ENCODE measurements around the gene ITGAL.

ITGAL gene

DNA sequence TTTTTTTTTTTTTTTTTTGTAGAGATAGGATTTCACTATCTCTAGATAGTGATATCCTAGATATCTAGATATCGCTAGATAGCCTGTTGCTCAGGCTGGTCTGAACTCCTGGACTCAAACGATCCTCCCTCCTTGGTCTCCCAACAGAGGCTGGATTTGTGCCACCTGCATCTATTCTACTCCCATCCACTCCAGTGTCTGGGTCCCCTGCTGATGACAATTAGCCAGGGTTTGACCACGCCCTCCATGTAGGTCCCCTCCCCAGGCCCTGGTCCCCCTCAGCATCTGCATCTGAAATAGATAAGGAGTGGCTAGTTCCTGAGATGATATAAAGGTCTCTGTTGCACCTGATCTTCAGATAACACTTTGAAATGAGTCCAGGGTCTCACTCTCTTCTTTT, 96.7 kb downstream of the ITGAL start:
- no peak overlapping the region for H3K4me2 ChIP-seq (ENCODE audit: low read length)
- H3K27me3 ChIP-seq (ENCODE audit: insufficient read depth, low read length), result no peaks in the 10 kb centered on the region
- no peak overlapping the region for H2AFZ ChIP-seq (ENCODE audit: low read length)
- peaks cover 43% of the 10 kb centered on the region for H3K4me1 ChIP-seq (ENCODE audit: insufficient read depth, low read length, severe bottlenecking)
- no peaks in the 10 kb centered on the region for H3F3A ChIP-seq (ENCODE audit: insufficient read depth, low read length)
- H4K20me1 ChIP-seq (ENCODE audit: insufficient read depth, low read length), result no peaks in the 10 kb centered on the region
- no peak for TF ChIP-seq EZH2 (IDR thresholded peaks at IDR 0.05; ENCODE audit: borderline replicate concordance, low read length)
- TF ChIP-seq, protein P1, sequence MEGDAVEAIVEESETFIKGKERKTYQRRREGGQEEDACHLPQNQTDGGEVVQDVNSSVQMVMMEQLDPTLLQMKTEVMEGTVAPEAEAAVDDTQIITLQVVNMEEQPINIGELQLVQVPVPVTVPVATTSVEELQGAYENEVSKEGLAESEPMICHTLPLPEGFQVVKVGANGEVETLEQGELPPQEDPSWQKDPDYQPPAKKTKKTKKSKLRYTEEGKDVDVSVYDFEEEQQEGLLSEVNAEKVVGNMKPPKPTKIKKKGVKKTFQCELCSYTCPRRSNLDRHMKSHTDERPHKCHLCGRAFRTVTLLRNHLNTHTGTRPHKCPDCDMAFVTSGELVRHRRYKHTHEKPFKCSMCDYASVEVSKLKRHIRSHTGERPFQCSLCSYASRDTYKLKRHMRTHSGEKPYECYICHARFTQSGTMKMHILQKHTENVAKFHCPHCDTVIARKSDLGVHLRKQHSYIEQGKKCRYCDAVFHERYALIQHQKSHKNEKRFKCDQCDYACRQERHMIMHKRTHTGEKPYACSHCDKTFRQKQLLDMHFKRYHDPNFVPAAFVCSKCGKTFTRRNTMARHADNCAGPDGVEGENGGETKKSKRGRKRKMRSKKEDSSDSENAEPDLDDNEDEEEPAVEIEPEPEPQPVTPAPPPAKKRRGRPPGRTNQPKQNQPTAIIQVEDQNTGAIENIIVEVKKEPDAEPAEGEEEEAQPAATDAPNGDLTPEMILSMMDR (IDR thresholded peaks at IDR 0.05; ENCODE audit: low read length), result no peak
- no peak overlapping the region for H3K27ac ChIP-seq (ENCODE audit: low read depth, low read length, poor library complexity, severe bottlenecking)
- H3K9me2 ChIP-seq (ENCODE audit: low read depth, low read length), result no peaks in the 10 kb centered on the region
- no peaks in the 10 kb centered on the region for H3K36me3 ChIP-seq (ENCODE audit: insufficient read depth, low read length)
- no peaks in the 10 kb centered on the region for H3K9me3 ChIP-seq (ENCODE audit: low read length)
- peaks cover 13% of the 10 kb centered on the region for H3K79me2 ChIP-seq (ENCODE audit: insufficient read depth, low read length)
- no peak overlapping the region for H3K9ac ChIP-seq (ENCODE audit: low read length)
- no peak overlapping the region for H3K4me3 ChIP-seq (ENCODE audit: low read depth, low read length, poor library complexity, severe bottlenecking)

DNA sequence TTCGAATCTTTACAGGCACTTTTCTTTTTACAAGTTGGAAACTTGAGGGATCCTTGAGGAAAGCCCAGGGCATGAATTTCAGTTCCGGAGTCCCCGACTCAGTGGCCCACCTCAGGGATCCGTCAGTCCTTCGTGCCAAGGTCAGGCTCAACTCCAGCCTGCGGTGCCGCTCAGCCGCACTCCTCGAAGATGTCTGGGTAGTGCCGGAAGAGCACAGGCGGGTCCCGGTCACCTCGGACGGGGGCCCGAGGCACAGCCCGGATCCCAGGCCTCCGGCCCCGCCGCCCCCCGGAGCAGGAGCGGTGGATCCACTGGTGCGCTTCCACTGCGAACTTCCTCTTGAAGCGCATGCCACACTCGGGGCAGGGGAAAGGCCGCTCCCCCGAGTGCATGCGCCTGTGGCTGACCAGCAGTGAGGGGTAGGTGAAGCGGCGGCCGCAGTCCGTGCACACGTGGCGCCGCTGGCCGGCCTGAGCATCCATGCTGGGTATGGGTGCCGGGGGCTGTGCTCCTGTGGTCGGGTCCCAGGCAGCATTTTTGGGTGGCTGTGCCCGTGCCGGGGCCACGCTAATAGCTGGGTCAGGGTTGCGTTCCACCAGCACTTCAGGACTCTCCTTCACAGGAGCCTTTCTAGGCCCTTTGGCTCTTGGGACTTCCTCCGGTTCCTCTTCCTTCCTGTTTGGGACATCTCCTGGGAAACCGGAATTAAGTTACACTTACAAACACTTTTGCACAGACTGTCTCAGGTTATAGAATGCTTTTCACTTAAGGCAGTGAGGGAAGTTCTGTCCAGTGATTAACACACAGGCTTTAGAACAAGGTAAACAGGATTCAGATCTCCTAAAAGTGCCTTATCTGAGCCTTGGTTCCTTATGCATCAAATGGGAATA, 97.4 kb downstream of the ITGAL start:
- H3K36me3 ChIP-seq (ENCODE audit: insufficient read depth, low read length), result no peaks in the 10 kb centered on the region
- peaks cover 50% of the 10 kb centered on the region for H3K4me1 ChIP-seq (ENCODE audit: insufficient read depth, low read length, severe bottlenecking)
- no peak overlapping the region for H3K9ac ChIP-seq (ENCODE audit: low read length)
- no peak overlapping the region for H3K4me3 ChIP-seq (ENCODE audit: low read depth, low read length, poor library complexity, severe bottlenecking)
- no peaks in the 10 kb centered on the region for H3K27me3 ChIP-seq (ENCODE audit: insufficient read depth, low read length)
- no peak overlapping the region for H3K27ac ChIP-seq (ENCODE audit: low read depth, low read length, poor library complexity, severe bottlenecking)
- H3K4me2 ChIP-seq (ENCODE audit: low read length), result no peak overlapping the region
- no peaks in the 10 kb centered on the region for H3K9me2 ChIP-seq (ENCODE audit: low read depth, low read length)
- H2AFZ ChIP-seq (ENCODE audit: low read length), result no peak overlapping the region
- peaks cover 20% of the 10 kb centered on the region for H3K79me2 ChIP-seq (ENCODE audit: insufficient read depth, low read length)
- TF ChIP-seq EZH2 (IDR thresholded peaks at IDR 0.05; ENCODE audit: borderline replicate concordance, low read length), result no peak
- TF ChIP-seq, protein P1 (IDR thresholded peaks at IDR 0.05; ENCODE audit: low read length), result no peak
- H3F3A ChIP-seq (ENCODE audit: insufficient read depth, low read length), result no peaks in the 10 kb centered on the region
- no peaks in the 10 kb centered on the region for H4K20me1 ChIP-seq (ENCODE audit: insufficient read depth, low read length)
- H3K9me3 ChIP-seq (ENCODE audit: low read length), result no peaks in the 10 kb centered on the region

DNA sequence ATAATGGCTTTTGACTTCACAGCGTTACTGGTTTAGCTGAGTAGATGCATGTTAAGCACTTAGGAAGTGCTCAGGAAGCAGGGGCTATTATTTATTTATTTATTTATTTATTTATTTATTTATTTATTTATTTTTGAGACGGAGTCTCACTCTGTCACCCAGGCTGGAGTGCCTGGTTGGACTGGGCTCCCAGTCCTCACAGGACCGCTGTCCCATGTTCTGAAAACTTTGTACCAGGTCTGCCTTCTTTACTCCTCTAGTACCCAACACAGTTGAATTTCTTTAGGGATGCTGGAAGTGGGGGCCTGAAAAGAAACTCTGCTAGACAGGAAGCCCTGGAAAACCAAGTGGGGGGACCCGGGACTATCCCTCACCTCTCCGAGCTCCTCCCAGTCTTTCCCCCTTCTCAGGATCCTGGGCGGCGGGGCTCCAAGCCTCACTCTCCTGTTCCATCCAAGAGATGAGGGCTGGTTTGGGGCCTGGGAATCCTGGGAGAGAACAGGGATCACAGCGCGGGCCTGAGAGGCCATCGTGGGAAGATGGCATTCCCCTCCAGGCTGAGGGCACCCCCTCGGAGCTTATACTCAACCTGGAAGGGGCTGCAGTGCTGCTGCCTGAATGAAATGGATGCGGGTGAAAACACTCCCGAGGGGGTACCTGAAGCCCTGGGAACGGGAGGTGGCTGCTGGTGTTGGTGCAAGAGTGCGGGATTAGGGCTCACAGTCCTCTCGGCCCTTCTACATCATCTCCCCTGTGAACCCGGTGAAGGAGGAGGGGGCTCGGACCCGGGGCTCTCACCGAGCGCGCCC, 98.3 kb downstream of the ITGAL start:
- Histone ChIP-seq H4K20me1 (ENCODE audit: insufficient read depth, low read length) (no peaks in the 10 kb centered on the region), H3K27ac (ENCODE audit: low read depth, low read length, poor library complexity, severe bottlenecking) (peak overlapping the region; percentile 67), H3K27me3 (ENCODE audit: insufficient read depth, low read length) (no peaks in the 10 kb centered on the region), H3K9me2 (ENCODE audit: low read depth, low read length) (no peaks in the 10 kb centered on the region), H3K9me3 (ENCODE audit: low read length) (no peaks in the 10 kb centered on the region), H3K4me3 (ENCODE audit: low read depth, low read length, poor library complexity, severe bottlenecking) (peak overlapping the region; percentile 89), H2AFZ (ENCODE audit: low read length) (no peak overlapping the region), H3K9ac (ENCODE audit: low read length) (peak overlapping the region; percentile 91), H3K4me2 (ENCODE audit: low read length) (peak overlapping the region; percentile 86), H3K4me1 (ENCODE audit: insufficient read depth, low read length, severe bottlenecking) (peaks cover 51% of the 10 kb centered on the region), H3F3A (ENCODE audit: insufficient read depth, low read length) (no peaks in the 10 kb centered on the region), H3K36me3 (ENCODE audit: insufficient read depth, low read length) (no peaks in the 10 kb centered on the region), H3K79me2 (ENCODE audit: insufficient read depth, low read length) (peaks cover 23% of the 10 kb centered on the region)
- TF ChIP-seq, protein P1 (IDR thresholded peaks at IDR 0.05; ENCODE audit: low read length), result no peak
- TF ChIP-seq EZH2 (IDR thresholded peaks at IDR 0.05; ENCODE audit: borderline replicate concordance, low read length), result no peak
